Limb (tissue), 2 donors: ENCODE results near the gene TNFRSF17.
"Not testable (repeated sequence)": the region's sequence is repeated elsewhere in the genome, so short reads cannot be mapped to it uniquely, and the experiment has no call there.

Source experiments
- DNase-seq, 2 donors: peaks; one replicate each; pipeline ENCODE4 v3.0.0-alpha.2; 2016; ENCODE audit errors: extremely low spot score in 2 of 2

TNFRSF17 gene

DNA sequence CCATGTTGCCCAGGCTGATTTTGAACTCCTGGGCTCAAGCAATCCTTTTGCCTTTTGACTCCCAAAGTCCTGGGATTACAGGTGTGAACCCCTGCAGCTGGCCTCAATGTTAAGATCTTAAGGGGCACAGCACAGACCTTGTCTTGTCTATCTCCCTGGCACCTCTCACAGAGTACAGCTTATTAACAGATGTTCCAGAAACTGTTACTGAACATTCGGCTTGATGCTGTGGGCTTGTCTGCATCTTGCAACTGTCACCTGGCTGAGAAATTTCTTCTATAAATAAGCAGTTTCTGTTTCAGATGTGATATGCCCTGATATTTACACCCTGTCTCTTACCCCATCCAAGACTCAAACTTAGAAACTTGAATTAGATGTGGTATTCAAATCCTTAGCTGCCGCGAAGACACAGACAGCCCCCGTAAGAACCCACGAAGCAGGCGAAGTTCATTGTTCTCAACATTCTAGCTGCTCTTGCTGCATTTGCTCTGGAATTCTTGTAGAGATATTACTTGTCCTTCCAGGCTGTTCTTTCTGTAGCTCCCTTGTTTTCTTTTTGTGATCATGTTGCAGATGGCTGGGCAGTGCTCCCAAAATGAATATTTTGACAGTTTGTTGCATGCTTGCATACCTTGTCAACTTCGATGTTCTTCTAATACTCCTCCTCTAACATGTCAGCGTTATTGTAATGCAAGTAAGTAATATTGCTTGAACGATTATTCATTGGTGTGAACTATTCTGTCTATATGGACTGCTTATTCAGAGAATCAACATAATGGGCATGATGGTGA is at the start of gene TNFRSF17:
Gene TNFRSF17 (plus strand): TSS at position 450 of the 791 bp plus-strand sequence. CDS start 115 bp downstream, at position 565.
- DNase-seq: no peak

DNA sequence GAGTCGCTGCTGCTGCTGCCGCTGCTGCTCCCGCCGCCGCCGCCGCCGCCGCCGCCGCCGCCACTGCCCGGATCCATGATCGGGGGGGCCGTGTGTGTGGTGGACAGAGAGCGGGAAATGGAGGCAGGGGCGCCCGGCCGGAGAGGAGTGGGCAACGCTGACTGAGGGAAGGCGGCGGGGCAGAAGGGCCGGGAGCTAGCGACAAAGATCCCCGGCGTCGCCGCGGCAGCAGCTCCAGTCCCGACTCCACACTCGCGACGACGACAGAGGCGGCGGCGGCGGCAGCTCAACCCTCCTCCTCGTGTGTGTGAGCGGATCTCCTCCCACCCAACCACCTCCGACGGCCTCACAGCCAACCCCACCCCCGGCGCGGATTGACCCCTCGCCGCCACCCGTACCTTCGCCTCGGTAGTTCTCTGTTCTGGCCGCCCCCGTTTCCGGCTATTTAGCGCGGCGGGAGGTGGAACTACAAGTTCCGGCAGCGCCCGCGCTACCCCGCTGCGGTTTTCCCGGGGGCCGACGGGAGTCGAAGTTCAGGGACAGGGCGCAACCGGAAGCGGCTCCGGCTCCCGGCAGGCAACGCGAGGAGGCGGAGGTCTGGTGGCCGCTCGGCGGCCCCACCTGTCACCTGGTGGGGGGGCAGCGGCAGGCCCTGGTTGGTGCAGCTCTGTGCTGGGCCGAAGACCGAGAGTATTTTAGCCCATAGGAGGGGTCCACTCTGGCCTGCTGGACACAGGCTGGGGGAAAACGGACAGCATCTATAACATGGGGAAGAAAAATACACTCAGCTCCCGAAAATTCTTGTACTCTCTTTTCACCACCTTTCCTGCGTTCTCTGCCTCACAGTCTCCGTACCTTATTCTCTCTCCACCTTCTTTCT is 49.1 kb upstream of the TNFRSF17 start, which contains the start of gene GSPT1:
Gene GSPT1 (minus strand): TSS at position 313 of the 880 bp plus-strand sequence. CDS start 236 bp downstream, at position 77.
- peak; percentile 97 to 100 for DNase-seq

DNA sequence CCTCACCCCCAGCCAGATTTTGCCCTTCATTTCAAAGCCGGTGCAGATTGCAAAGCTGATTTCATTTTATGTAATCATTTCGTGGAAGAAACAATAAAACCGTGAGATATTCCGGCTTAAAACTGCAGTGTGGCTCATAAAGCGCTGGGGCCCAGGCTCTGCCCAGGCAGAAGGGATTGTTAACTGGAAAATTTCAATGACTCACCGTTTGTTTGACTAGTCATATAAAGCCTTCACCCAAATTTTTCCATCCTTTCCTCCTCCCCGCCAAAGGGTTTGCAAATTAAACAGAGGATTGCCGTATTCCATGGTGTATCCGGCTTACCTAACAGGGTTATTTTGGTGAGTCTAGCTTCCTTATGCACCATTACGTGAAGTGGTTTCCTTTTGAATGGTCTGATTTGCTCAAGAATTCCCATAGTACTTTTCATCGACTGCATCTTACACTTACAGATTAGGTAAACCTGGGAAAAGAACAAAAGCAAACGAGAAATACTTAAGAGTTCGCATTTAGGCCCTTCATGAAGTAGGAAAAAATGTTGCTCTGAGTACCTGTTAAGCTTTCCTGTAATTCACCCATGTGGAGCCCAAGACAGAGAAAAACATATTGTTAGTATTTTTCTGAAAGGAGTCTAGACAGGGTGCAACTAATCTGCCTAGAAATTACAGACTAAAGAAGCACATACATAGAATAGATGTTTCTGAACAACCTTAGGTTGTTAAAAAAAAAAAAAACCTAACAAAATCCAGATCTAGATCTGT is 48.3 kb upstream of the TNFRSF17 start:
- DNase-seq: peak; percentile 1 to 24

DNA sequence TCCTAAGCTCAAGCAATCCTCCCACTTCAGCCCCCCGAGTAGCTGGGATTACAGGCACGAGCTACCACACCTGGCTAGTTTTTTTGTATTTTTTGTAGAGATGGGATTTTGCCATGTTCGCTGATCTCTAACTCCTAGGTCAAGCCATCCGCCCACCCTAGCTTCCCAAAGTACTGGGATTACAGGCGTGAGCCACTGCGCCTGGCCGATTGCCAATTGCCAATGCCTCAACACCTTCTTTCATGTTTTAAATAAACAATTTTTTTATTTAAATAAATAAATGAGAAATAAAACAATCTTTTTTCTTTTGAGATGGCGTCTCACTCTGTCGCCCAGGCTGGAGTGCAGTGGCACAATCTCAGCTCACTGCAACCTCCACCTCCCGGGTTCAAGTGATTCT is 41.0 kb upstream of the TNFRSF17 start:
- not testable (repeated sequence) for DNase-seq

DNA sequence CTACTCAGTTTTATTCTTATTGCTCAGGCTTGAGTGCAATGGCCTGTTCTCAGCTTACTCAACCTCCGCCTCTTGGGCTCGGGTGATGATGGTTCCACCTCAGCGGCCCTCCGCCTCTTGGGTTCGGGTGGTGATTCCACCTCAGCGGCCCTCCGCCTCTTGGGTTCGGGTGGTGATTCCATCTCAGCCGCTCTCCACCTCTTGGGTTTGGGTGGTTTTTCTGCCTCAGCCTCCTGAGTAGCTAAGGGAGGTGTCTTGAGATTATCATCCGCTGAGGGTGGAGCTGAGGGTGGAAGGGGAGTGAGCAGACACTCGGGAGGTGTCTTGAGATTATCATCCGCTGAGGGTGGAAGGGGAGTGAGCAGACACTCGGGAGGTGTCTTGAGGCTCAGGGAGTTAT is 37.7 kb upstream of the TNFRSF17 start:
- DNase-seq: not testable (repeated sequence)

DNA sequence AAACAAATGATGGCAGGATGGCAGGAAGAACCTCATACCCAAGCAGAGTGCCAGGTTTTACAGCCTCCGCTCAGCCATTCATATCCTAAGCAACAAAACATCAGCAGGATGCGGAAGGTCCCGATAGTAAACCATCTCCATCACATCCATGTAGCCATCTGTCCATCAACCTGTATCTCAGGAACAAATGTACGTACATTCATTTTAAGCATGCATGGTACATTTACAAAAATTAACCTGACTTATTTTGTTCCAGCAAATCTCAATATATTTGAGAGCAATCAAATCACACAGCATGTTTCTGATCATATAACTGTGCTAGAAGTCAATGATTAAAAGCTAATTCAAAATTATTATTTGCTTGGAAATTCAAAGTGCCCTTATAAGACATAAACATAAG is 23.1 kb upstream of the TNFRSF17 start, which contains the start of gene NPIPB2:
Gene NPIPB2 (minus strand): TSS at position 101 of the 400 bp plus-strand sequence. CDS start 0 bp downstream, at position 101.
- DNase-seq: not testable (repeated sequence)

DNA sequence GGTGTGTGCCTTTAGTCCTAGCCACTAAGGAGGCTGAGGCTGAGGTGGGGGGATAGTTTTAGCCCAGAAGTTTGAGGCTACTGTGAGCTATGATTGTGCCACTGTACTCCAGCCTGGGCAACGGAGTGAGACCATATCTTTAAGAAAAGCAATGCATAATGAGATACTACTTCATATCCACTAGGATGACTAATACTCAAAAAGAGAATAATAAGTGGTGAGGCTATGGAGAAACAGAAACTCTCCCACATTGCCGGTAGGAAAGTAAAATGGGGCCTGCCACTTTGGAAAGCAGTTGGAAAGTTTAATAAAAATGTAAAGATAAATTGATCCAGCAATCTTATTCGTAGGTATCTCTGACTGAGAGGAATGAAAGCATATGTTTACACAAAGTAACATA is 18.6 kb upstream of the TNFRSF17 start:
- DNase-seq: no peak

DNA sequence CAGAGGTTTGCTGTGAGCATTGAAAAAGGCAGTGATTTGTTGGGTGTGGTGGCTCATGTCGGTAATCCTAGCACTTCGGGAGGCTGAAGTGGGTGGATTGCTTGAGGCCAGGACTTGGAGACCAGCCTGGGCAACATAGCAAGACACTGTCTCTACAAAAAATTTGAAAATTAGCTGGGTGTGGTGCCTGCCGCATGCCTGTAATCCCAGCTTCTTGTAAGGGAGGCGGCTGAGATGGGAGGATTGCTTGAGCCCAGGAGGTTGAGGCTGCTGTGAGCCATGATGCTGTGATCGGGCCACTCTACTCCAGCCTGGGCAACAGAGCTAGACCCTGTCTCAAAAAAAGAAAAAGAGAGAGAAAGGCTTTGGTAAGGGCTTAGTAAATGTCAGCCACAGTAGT is 16.2 kb upstream of the TNFRSF17 start:
- no peak for DNase-seq

DNA sequence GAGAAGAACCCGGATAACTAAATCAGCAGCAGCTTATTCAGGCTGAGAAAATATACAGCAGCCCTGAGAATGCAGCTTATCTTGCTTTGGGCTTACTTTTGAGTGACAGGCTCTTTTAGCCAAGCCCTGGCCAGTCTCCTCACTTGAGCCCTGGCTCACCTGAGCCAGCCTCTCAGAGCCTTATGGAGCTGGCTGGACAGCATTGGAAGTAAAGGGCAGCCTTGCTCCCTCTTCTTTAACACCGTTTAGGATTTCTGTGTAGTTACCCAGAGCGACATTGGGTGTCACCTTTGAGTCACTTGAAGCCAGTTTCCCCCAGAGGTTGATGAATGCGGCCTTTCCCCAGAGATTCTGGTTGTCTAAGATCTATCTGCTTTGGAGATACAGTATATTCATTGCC is 15.5 kb upstream of the TNFRSF17 start:
- no peak for DNase-seq

DNA sequence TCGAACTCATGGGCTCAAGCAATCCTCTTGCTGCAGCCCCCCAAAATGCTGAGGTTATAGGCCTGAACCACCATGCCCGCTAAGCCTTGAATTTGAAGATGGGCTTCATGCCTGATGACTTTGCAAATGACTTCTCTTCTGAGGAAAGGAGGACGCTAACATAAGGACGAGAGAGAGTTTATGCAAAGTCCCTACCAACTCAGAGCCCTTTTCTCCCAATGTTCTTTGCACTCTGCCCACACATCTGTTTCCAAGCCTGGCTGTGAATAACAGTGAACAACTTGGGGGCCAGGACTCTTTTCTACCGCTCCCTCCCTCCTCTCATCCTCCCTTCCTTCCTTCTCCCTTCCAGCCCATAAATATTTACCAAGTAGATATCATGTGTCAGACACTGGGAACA is 14.6 kb upstream of the TNFRSF17 start:
- no peak for DNase-seq

DNA sequence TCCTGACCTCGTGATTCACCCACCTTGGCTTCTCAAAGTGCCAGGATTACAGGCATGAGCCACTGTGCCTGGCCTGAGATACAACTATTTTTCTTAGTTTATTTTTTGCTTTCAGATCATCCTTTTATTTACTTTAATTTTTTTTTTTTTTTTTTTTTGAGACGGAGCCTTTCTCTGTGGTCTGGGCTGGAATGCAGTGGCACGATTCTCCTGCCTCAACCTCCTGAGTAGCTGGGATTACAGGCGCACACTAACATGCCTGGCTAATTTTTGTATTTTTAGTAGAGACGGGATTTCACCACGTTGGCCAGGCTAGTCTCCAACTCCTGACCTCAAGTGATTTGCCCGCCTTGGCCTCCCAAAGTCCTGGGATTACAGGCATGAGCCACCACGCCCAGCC is 11.4 kb upstream of the TNFRSF17 start:
- DNase-seq: not testable (repeated sequence)

DNA sequence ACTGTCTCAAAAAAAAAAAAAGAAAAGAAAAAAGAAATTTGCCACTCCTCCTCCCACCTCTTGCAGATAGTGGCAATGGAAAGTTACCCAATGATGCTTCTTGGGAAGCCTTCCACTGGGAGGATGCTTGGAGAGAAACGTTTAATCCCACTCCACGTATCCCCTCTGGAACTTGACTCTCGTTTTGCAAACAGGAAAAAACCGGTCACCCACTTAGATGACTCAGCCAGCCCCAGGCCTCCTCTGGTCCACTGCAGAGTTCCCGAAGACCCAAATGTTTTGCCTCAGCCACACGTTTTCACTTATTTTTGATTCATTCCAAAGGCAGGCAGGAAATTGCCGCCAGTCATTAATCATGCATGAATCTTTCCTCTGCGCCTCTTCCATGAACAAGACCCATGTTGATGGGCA is 9.3 kb upstream of the TNFRSF17 start:
- no peak for DNase-seq

DNA sequence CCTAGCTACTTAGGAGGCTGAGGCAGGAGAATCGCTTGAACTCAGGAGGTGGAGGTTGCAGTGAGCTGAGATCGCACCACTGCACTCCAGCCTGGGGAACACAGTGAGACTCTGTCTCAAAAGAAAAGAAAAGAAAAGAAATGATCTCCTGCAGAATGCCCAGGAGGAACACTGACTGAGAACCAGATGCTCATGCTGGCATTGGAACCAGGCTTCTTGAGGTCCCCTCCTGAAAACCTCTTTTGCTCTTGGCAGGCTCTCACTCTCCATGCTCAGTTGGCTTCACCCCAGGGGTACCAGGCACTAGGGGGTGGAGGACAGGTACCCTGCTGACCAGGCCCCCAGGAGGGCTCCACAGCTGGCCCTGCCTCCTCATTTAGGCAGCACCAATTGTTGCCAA is 8.5 kb upstream of the TNFRSF17 start:
- DNase-seq: no peak

DNA sequence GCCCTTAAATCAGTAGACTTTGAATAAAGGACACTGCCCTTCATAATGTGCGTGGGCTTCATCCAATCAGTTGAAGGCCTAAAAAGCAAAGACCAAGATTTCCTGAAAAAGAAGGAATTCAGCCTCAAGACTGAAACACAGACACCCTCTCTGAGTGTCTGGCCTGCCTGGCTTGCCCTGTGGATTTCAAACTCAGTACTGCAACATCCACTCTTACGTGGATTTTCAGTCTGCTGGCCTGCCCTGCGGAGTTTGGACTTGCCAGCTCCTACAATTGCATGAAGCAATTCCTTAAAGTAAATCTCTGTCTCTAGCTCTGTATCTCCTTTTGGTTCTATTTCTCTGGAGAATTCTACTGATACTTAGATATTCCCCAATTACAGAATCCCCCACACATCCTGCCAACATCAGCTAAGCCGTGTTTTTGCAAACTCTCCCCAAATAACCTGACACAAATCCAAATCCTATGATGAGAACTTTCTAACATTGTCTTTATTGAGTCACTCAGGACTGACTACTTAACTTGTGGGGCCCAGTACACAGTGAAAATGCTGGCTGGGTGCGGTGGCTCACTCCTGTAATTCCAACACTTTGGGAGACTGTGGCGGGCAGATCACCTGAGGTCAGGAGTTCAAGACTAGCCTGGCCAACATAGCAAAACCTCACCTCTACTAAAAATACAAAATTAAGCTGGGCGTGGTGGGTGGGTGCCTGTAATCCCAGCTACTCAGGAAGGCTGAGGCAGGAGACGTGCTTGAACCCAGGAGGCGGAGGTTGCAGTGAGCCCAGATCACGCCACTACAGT is 7.2 kb upstream of the TNFRSF17 start:
- DNase-seq: no peak

DNA sequence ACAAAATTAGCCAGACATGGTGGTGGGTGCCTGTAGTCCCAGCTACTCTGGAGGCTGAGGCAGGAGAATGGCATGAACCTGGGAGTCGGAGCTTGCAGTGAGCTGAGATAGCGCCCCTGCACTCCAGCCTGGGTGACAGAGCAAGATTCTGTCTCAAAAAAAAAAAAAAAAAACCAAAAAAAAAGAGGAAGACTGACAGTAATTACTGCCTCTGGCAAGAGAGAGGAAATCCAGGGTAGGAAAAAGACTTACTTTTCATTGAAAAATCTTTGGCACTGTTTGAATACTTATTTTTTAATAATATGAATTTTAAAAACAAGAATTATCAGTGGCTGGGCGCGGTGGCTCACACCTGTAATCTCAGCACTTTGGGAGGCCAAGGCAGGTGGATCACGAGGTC is 2.6 kb upstream of the TNFRSF17 start:
- DNase-seq: not testable (repeated sequence)

DNA sequence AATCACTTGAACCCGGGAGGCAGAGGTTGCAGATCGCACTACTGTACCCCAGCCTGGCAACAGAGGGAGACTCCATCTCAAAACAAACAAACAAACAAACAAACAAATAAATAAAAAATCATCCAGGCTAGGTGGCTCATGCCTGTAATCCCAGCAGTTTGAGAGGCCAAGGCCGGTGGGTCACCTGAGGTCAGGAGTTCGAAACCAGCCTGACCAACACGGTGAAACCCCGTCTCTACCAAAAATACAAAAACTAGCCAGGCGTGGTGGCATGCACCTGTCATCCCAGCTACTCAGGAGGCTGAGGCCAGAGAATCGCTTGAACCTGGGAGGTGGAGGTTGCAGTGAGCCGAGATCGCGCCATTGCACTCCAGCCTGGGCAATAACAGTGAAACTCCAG is 2.0 kb upstream of the TNFRSF17 start:
- DNase-seq: not testable (repeated sequence)

DNA sequence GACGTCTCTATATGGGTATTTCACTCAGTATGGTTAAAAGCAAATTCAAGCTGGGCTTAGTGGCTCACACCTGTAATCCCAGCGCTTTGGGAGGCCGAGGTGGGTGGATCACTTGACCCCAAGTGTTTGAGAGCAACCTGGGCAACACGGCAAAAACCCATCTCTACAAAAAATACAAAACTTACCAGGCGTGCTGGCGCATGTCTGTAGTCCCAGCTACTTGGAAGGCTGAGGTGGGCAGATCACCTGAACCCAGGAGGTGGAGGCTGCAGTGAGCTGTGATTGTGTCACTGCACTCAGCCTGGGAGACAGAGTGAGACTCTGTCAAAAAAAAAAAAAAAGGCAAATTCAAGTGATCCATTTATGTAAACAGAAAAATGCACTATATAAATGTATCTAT is 1.3 kb upstream of the TNFRSF17 start:
- no peak for DNase-seq

DNA sequence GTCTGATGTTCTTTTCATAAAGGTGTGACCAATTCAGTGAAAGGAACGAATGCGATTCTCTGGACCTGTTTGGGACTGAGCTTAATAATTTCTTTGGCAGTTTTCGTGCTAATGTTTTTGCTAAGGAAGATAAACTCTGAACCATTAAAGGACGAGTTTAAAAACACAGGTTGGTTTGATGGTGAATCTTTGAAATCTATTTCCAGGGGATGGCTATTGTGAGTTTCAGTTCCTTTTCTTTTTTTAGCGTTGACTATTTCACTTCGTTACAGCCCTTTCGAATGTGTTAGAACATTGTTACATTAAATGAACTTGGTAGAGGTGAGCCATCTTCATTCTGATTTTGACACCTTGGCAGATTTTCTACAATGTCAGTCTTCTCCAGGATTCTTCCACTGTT is 1.2 kb downstream of the TNFRSF17 start:
- DNase-seq: no peak

DNA sequence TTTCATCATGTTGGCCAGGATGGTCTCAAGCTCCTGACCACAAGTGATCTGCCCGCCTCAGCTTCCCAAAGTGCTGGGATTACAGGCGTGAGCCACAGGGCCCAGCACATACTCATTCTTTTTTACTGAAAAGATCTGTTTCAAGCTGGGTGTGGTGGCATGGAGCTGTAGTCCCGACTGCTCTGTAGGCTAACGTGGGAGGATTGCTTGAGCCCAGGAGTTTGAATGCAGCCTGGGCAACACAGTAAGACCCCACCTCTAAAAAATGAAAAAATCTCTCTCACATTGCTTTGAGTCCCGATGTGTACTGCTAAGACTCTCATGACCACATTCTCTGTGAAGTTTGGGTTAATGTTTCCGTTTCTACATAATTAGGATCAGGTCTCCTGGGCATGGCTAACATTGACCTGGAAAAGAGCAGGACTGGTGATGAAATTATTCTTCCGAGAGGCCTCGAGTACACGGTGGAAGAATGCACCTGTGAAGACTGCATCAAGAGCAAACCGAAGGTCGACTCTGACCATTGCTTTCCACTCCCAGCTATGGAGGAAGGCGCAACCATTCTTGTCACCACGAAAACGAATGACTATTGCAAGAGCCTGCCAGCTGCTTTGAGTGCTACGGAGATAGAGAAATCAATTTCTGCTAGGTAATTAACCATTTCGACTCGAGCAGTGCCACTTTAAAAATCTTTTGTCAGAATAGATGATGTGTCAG is 2.3 kb downstream of the TNFRSF17 start:
- no peak for DNase-seq

DNA sequence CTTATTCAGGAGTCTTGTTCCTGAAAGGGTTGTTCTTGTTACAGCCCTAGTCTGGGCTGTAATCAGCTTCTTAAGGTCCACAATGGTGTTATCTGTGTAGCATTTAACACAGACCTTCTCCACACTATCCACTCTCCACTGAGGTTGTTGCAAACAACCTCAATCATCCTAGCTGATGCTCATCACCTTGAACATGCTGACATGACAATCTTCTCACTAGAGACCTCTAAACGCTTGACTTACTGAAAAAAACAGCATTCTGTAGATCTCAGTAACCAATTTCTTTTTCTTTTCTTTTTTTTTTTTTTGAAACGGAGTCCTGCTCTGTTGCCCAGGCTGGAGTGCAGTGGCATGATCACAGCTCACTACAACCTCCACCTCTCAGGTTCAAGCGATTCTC is 3.6 kb downstream of the TNFRSF17 start:
- no peak for DNase-seq
